ENCODE data around the gene SLC7A6OS.

SLC7A6OS gene

GRCh38 chr16:68253721-68254120, 57.0 kb downstream of the SLC7A6OS start:
- no peak for DNase-seq (ENCODE audit: low read depth)

- DNase-seq (ENCODE audit: low read depth): no peak
Measured at GRCh38 chr16:68252383-68252782, 58.4 kb downstream of the SLC7A6OS start.

- no peak for DNase-seq (ENCODE audit: low read depth)
Measured at GRCh38 chr16:68251832-68252231, 58.9 kb downstream of the SLC7A6OS start.

- DNase-seq (ENCODE audit: low read depth): no peak
Measured at GRCh38 chr16:68250951-68251350, 59.8 kb downstream of the SLC7A6OS start.

GRCh38 chr16:68249371-68249770, 61.4 kb downstream of the SLC7A6OS start:
- DNase-seq (ENCODE audit: low read depth): no peak

Measured in T follicular helper cell (primary cell).